Osteoblast (primary cell): ENCODE data around the gene CFAP43. TPM values are rescaled to one million over a fixed set of nuclear protein-coding genes. Genes with fewer than 3 reads are reported as not detected.

ENCODE experiments used
- DNase-seq: peaks from one replicate; pipeline ENCODE4 v3.0.0; 2011; ENCODE audit warnings: low spot score, mixed read lengths; ENCODE audit not compliant: insufficient read length; ENCODE audit errors: missing footprints
- H2AFZ ChIP-seq: 2 replicates; pipeline ENCODE4 v1.6.0; 2011; ENCODE audit warnings: mild to moderate bottlenecking, low read length
- H3K27ac ChIP-seq: 2 replicates; pipeline ENCODE4 v1.5.1; 2011; ENCODE audit warnings: mild to moderate bottlenecking, low read depth, low read length, moderate library complexity
- H3K27me3 ChIP-seq: 2 replicates; pipeline ENCODE4 v1.6.0; 2012; ENCODE audit warnings: mild to moderate bottlenecking, control low read depth, inconsistent platforms, low read length, moderate library complexity; ENCODE audit not compliant: insufficient read depth
- H3K36me3 ChIP-seq: 2 replicates; pipeline ENCODE4 v1.5.1; 2011; ENCODE audit warnings: mild to moderate bottlenecking, low read length, control low read depth, moderate library complexity; ENCODE audit not compliant: insufficient read depth
- H3K4me1 ChIP-seq: 2 replicates; pipeline ENCODE4 v1.5.1; 2011; ENCODE audit warnings: mild to moderate bottlenecking, low read length, control low read depth, moderate library complexity; ENCODE audit not compliant: insufficient read depth
- H3K4me2 ChIP-seq: 2 replicates; pipeline ENCODE4 v1.6.0; 2011; ENCODE audit warnings: mild to moderate bottlenecking, low read length; ENCODE audit not compliant: insufficient read depth
- H3K4me3 ChIP-seq: fragments of 200-600 bp; sonication (generic); 3 replicates; pipeline ENCODE4 v1.5.1; 2012; ENCODE audit warnings: mild to moderate bottlenecking, low read length, inconsistent platforms; ENCODE audit not compliant: insufficient read depth
- H3K79me2 ChIP-seq: 2 replicates; pipeline ENCODE4 v1.6.0; 2012; ENCODE audit warnings: mild to moderate bottlenecking, low read length, control low read depth, inconsistent platforms; ENCODE audit not compliant: insufficient read depth
- H3K9me3 ChIP-seq: 2 replicates; pipeline ENCODE4 v1.5.1; 2011; ENCODE audit warnings: low read depth, low read length, control low read depth
- H4K20me1 ChIP-seq: 2 replicates; pipeline ENCODE4 v1.6.0; 2012; ENCODE audit warnings: mild to moderate bottlenecking, low read length, control low read depth; ENCODE audit not compliant: insufficient read depth
- CTCF ChIP-seq: IDR thresholded peaks from 2 replicates; pipeline ENCODE4 v1.5.1; 2011; ENCODE audit warnings: mild to moderate bottlenecking, low read depth, low read length, moderate library complexity; ENCODE audit errors: extremely low read depth
- total RNA-seq: library from RNA; depleted of rRNA; stranded (reverse); fragments of >200 nt; gene quantifications from 2 replicates; pipeline ENCODE4 v1.2.3, GENCODE V29; 2012

The CFAP43 gene
- total RNA-seq, 1 donor: 0.36 TPM

GRCh38 chr10:104101902-104102301 lies 130.3 kb downstream of the CFAP43 start:
- H3K79me2 ChIP-seq: no peaks in the 10 kb centered on the region
- TF ChIP-seq CTCF: no peak

DNA sequence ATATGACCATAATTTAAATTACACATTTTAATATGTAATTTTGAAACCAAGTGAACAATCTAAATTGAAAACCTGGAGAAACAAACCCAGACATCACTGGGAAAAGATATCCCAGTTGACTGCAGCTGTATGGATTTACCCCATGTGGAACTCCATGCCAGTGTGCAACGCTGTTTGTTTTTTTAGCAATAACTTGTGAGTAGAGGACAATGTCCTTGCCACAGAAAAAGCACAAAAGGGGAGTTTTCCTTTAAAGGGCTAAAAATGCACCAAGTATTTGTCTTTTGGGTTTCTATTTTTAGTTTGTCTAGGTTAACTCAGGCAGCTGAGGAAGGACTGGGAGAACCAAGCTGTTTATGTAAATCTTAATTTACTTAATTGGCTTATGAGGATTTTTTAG lies 131.4 kb downstream of the CFAP43 start:
- no peak overlapping the region for H2AFZ ChIP-seq
- H3K9me3 ChIP-seq: no peaks in the 10 kb centered on the region
- no peak overlapping the region for H3K27ac ChIP-seq
- no peaks in the 10 kb centered on the region for H3K36me3 ChIP-seq
- no peak for DNase-seq
- no peak overlapping the region for H3K4me3 ChIP-seq
- no peak overlapping the region for H3K4me2 ChIP-seq
- H3K27me3 ChIP-seq: no peaks in the 10 kb centered on the region
- no peak for TF ChIP-seq CTCF
- no peaks in the 10 kb centered on the region for H4K20me1 ChIP-seq
- peaks cover 12% of the 10 kb centered on the region for H3K4me1 ChIP-seq
- H3K79me2 ChIP-seq: no peaks in the 10 kb centered on the region

More at GRCh38 chr10:104101902-104102301, 130.3 kb downstream of the CFAP43 start:
- H3K4me3 ChIP-seq: no peak overlapping the region
- no peak overlapping the region for H3K4me2 ChIP-seq
- H4K20me1 ChIP-seq: no peaks in the 10 kb centered on the region
- H3K9me3 ChIP-seq: no peaks in the 10 kb centered on the region
- H2AFZ ChIP-seq: no peak overlapping the region
- peaks cover 12% of the 10 kb centered on the region for H3K4me1 ChIP-seq
- no peak for DNase-seq
- no peak overlapping the region for H3K27ac ChIP-seq
- no peaks in the 10 kb centered on the region for H3K27me3 ChIP-seq
- no peaks in the 10 kb centered on the region for H3K36me3 ChIP-seq

GRCh38 chr10:104099941-104100340 lies 132.2 kb downstream of the CFAP43 start:
- no peak overlapping the region for H3K4me2 ChIP-seq
- H3K9me3 ChIP-seq: no peaks in the 10 kb centered on the region
- H3K27ac ChIP-seq: no peak overlapping the region
- H3K36me3 ChIP-seq: no peaks in the 10 kb centered on the region
- H3K27me3 ChIP-seq: no peaks in the 10 kb centered on the region
- H3K4me1 ChIP-seq: peaks cover 12% of the 10 kb centered on the region
- no peak overlapping the region for H2AFZ ChIP-seq
- H4K20me1 ChIP-seq: no peaks in the 10 kb centered on the region
- DNase-seq: no peak
- TF ChIP-seq CTCF: no peak
- no peak overlapping the region for H3K4me3 ChIP-seq
- H3K79me2 ChIP-seq: no peaks in the 10 kb centered on the region

DNA sequence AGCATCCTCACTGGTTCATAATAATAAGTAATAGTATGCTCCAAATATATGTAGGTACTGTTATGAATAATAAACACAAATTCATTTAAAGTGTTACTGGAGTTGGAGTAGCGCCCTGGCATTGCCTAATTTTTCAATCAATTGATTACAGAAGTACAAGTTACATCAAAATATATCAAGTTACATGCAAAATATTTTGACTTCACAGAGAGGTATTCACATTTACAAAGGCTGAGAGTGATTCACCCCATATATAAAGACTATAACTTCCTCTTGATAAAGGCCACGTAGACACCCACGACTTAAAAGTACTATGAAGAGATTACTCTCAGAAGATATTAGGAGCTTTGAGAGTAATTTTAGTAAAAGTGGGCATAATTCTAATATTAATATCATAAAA lies 132.9 kb downstream of the CFAP43 start:
- DNase-seq: no peak
- H3K27me3 ChIP-seq: no peaks in the 10 kb centered on the region
- H3K9me3 ChIP-seq: no peaks in the 10 kb centered on the region
- H3K4me3 ChIP-seq: no peak overlapping the region
- no peaks in the 10 kb centered on the region for H3K36me3 ChIP-seq
- H4K20me1 ChIP-seq: no peaks in the 10 kb centered on the region
- no peak overlapping the region for H3K4me2 ChIP-seq
- no peak overlapping the region for H2AFZ ChIP-seq
- peaks cover 12% of the 10 kb centered on the region for H3K4me1 ChIP-seq
- H3K79me2 ChIP-seq: no peaks in the 10 kb centered on the region
- peak overlapping the region; percentile 30 for H3K27ac ChIP-seq
- TF ChIP-seq CTCF: no peak
